Measurements from ENCODE around the gene GRB7.

The GRB7 gene

GRCh38 chr17:39772987-39773934, 35.5 kb downstream of the GRB7 start:
- DNase-seq = no peak

GRCh38 chr17:39774047-39774446, 36.3 kb downstream of the GRB7 start:
- no peak for DNase-seq

- no peak for DNase-seq
Measured at GRCh38 chr17:39775031-39775430, 37.3 kb downstream of the GRB7 start.

- no peak for DNase-seq
Measured at GRCh38 chr17:39776252-39776651, 38.5 kb downstream of the GRB7 start.

- DNase-seq = no peak
Measured at GRCh38 chr17:39777534-39778365, 40.0 kb downstream of the GRB7 start.

GRCh38 chr17:39781031-39781860, 43.5 kb downstream of the GRB7 start:
- DNase-seq = no peak

GRCh38 chr17:39781861-39782213, 44.1 kb downstream of the GRB7 start:
- no peak for DNase-seq

GRCh38 chr17:39782481-39782880, 44.7 kb downstream of the GRB7 start:
- no peak for DNase-seq

- DNase-seq = no peak
Measured at GRCh38 chr17:39782980-39783379, 45.2 kb downstream of the GRB7 start.

GRCh38 chr17:39787041-39787440, 49.3 kb downstream of the GRB7 start:
- DNase-seq = no peak

GRCh38 chr17:39787743-39788484, 50.2 kb downstream of the GRB7 start:
- DNase-seq = no peak

GRCh38 chr17:39791111-39791992, 53.6 kb downstream of the GRB7 start:
- DNase-seq = no peak

- DNase-seq = no peak
Measured at GRCh38 chr17:39792526-39793221, 54.9 kb downstream of the GRB7 start.

GRCh38 chr17:39793301-39793872, 55.6 kb downstream of the GRB7 start:
- no peak for DNase-seq

- no peak for DNase-seq
Measured at GRCh38 chr17:39794249-39794970, 56.7 kb downstream of the GRB7 start.
